Kidney (tissue), 14 donors: ENCODE data around the gene ATP1A1. TPM values are rescaled to one million over a fixed set of nuclear protein-coding genes. Genes with fewer than 3 reads are reported as not detected.

Source experiments
- DNase-seq, 5 donors: peaks; one replicate each; pipeline ENCODE4 v3.0.0-alpha.2; 2013 to 2020
- FAIRE-seq: peaks from 2 replicates; lab custom pipeline; 2012; peaks lifted over from hg19 to GRCh38; lab: Jason Lieb, UNC
- H3K27ac ChIP-seq, 2 donors: one replicate each; pipeline ENCODE4 v1.7.0; 2013; ENCODE audit warnings: low read depth in 2 of 2, low read length in 2 of 2, inconsistent platforms in 1 of 2
- H3K27me3 ChIP-seq: one replicate; pipeline ENCODE4 v1.7.1; 2013; ENCODE audit warnings: low read length, inconsistent platforms; ENCODE audit not compliant: control insufficient read depth, insufficient read depth
- H3K36me3 ChIP-seq, 3 donors: one replicate each; pipeline versions ENCODE4 v1.7.0 to v1.7.1; 2013; ENCODE audit warnings: low read length in 3 of 3, control low read depth in 1 of 3, inconsistent platforms in 1 of 3; ENCODE audit not compliant: insufficient read depth in 3 of 3, control insufficient read depth in 2 of 3
- H3K4me1 ChIP-seq, 3 donors: one replicate each; pipeline versions ENCODE4 v1.7.0 to v1.7.1; 2013; ENCODE audit warnings: low read length in 3 of 3, inconsistent platforms in 1 of 3, low read depth in 1 of 3; ENCODE audit not compliant: control insufficient read depth in 2 of 3, insufficient read depth in 2 of 3
- H3K4me3 ChIP-seq, 3 donors: one replicate each; pipeline versions ENCODE4 v1.7.0 to v1.8.1; 2013; ENCODE audit warnings: low read length in 3 of 3, control low read depth in 1 of 3, inconsistent platforms in 1 of 3
- H3K9ac ChIP-seq, 3 donors: one replicate each; pipeline versions ENCODE4 v1.7.0 to v1.7.1; 2013; ENCODE audit warnings: low read length in 3 of 3, control low read depth in 1 of 3, inconsistent platforms in 1 of 3
- H3K9me3 ChIP-seq, 3 donors: one replicate each; pipeline versions ENCODE4 v1.7.0 to v1.7.1; 2013; ENCODE audit warnings: low read length in 3 of 3, control low read depth in 1 of 3, inconsistent platforms in 1 of 3; ENCODE audit not compliant: control insufficient read depth in 2 of 3, insufficient read depth in 1 of 3
- CTCF ChIP-seq: IDR thresholded peaks from 3 replicates; pipeline ENCODE4 v1.5.1; 2012; ENCODE audit warnings: mild to moderate bottlenecking, moderate library complexity, borderline replicate concordance; ENCODE audit not compliant: insufficient read depth; ENCODE audit errors: extremely low read depth
- intact Hi-C: fragments of 100-400 bp; cut with DNase I; formaldehyde crosslinking; loops from one replicate; pipeline ENCODE4 v1.11.1; 2022
- polyA plus RNA-seq: library from polyadenylated mRNA; stranded (reverse); fragments of 350-450 nt; fragmentation: Illumina TruSeq; extraction: RNeasy Lipid Tissue Mini Kit (QIAGEN cat#74804); gene quantifications from one replicate; pipeline ENCODE4 v1.2.3, GENCODE V29; 2014; ENCODE audit warnings: low read depth, low replicate concordance; ENCODE audit not compliant: insufficient read depth
- total RNA-seq: library from RNA; stranded (reverse); fragmentation: NEBNext Ultra II Directional; extraction: Animal tissue kit (Norgen Biotek cat#: 25700); gene quantifications from one replicate; pipeline ENCODE4 v1.2.1, GENCODE V29; 2021
- donor health status: control.
- donor health status: control.
- donor health status: control.
- donor health status: control.
- donor health status: control.
- donor health status: DM: yes; HTN: yes; CAD: no.
- donor health status: Normal renal cell carcinoma (clear cell type).

ATP1A1 gene
- total and polyA plus RNA-seq, 2 donors from 2014 or later, result 1,218 to 2,241 TPM

- TF ChIP-seq CTCF, result no peak
- no peak overlapping the region for H3K9ac ChIP-seq
- H3K27me3 ChIP-seq, result no peaks in the 10 kb centered on the region
- DNase-seq, result no peak
- H3K36me3 ChIP-seq, result no peaks in the 10 kb centered on the region
- FAIRE-seq, result no peak
- no peak overlapping the region for H3K27ac ChIP-seq
- H3K4me3 ChIP-seq, result no peak overlapping the region
- intact Hi-C loops, result no loop called here
- H3K9me3 ChIP-seq, result no peaks in the 10 kb centered on the region
- H3K4me1 ChIP-seq, result no peaks in the 10 kb centered on the region
These were observed 51.8 kb downstream of the ATP1A1 start for GRCh38 chr1:116424863-116425262.

GRCh38 chr1:116425987-116426386, 52.9 kb downstream of the ATP1A1 start:
- DNase-seq, result no peak
- FAIRE-seq, result no peak
- no peak overlapping the region for H3K4me3 ChIP-seq
- no peak for TF ChIP-seq CTCF
- H3K27me3 ChIP-seq, result no peaks in the 10 kb centered on the region
- H3K36me3 ChIP-seq, result no peaks in the 10 kb centered on the region
- H3K9ac ChIP-seq, result no peak overlapping the region
- no peaks in the 10 kb centered on the region for H3K4me1 ChIP-seq
- intact Hi-C loops, result no loop called here
- H3K27ac ChIP-seq, result no peak overlapping the region
- H3K9me3 ChIP-seq, result no peaks in the 10 kb centered on the region

- Histone ChIP-seq H3K9ac (no peak overlapping the region), H3K9me3 (no peaks in the 10 kb centered on the region), H3K27ac (no peak overlapping the region), H3K4me1 (no peaks in the 10 kb centered on the region), H3K36me3 (no peaks in the 10 kb centered on the region), H3K4me3 (no peak overlapping the region), H3K27me3 (no peaks in the 10 kb centered on the region)
- DNase-seq (no peak), FAIRE-seq (no peak)
- intact Hi-C loops, result no loop called here
- no peak for TF ChIP-seq CTCF
These were observed 53.4 kb downstream of the ATP1A1 start for GRCh38 chr1:116426401-116426800.

GRCh38 chr1:116428576-116428975, 55.5 kb downstream of the ATP1A1 start:
- Histone ChIP-seq H3K9me3 (no peaks in the 10 kb centered on the region), H3K27me3 (no peaks in the 10 kb centered on the region), H3K36me3 (no peaks in the 10 kb centered on the region), H3K27ac (no peak overlapping the region), H3K4me1 (no peaks in the 10 kb centered on the region), H3K9ac (no peak overlapping the region), H3K4me3 (no peak overlapping the region)
- DNase-seq (no peak), FAIRE-seq (no peak)
- TF ChIP-seq CTCF, result no peak
- intact Hi-C loops, result no loop called here
